ENCODE measurements around the gene IGFBPL1.
A peak's percentile ranks its signal among the peaks of the same experiment; 100 is the strongest.

The IGFBPL1 gene

DNA sequence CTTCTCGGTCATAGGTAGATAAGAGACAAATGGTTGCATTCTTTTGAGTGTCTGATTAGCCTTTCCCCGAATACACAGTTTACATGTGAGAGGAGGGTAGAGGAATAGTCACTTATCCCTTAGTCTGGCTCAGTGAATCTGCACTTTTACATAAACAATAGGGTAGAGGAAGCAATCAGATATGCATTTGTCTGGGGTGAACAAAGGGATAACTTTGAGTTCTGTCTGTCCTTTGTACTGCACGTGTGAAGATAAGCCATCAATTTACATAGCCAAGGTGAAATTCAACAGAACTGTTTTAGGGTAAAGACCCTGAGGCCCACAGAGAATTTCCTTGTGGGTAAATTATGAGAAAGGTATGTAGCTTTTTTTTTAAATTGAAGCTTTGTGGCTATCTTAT, 10.1 kb upstream of the IGFBPL1 start:
- TF ChIP-seq, protein P1, sequence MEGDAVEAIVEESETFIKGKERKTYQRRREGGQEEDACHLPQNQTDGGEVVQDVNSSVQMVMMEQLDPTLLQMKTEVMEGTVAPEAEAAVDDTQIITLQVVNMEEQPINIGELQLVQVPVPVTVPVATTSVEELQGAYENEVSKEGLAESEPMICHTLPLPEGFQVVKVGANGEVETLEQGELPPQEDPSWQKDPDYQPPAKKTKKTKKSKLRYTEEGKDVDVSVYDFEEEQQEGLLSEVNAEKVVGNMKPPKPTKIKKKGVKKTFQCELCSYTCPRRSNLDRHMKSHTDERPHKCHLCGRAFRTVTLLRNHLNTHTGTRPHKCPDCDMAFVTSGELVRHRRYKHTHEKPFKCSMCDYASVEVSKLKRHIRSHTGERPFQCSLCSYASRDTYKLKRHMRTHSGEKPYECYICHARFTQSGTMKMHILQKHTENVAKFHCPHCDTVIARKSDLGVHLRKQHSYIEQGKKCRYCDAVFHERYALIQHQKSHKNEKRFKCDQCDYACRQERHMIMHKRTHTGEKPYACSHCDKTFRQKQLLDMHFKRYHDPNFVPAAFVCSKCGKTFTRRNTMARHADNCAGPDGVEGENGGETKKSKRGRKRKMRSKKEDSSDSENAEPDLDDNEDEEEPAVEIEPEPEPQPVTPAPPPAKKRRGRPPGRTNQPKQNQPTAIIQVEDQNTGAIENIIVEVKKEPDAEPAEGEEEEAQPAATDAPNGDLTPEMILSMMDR (IDR thresholded peaks at IDR 0.05; ENCODE audit: low read depth, low read length) = no peak
- in situ Hi-C loops (cut with HindIII; ENCODE audit: low sequenced_read_pairs) = no loop called here
- no peak overlapping the region for H3K4me3 ChIP-seq (ENCODE audit: low read depth, low read length)
- DNase-seq (ENCODE audit: low read depth, low spot score) = no peak

DNA sequence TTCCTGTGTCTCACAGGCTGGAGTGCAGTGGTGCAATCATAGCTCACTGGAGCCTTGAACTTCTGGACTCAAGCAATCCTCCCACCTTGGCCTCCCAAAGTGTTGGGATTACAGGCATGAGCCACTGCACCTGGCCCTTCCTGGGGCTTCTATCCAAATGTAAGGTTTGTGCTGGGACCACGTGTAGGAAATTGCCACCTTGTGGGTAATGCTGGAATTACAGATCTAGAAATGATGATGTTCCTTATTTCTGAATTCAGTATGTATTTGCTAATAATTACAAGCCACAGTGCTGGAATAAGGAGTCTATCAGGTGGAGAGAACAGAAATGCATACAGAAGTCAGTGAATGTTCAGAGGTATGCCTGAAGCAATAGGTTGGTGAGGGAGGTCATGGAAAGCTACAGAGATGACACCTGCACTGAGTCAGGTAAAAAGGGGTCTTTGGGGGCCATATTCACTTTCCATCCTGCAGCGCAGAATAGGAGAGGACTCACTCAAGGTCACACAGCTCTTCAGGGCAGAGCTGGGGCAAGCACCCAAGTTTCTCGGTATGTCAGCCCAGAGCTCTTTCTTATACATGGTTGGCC, 8.8 kb upstream of the IGFBPL1 start:
- in situ Hi-C loops (cut with HindIII; ENCODE audit: low sequenced_read_pairs) = no loop called here
- TF ChIP-seq, protein P1 (IDR thresholded peaks at IDR 0.05; ENCODE audit: low read depth, low read length) = peak; percentile 64
- no peak overlapping the region for H3K4me3 ChIP-seq (ENCODE audit: low read depth, low read length)
- peak; percentile 44 for DNase-seq (ENCODE audit: low read depth, low spot score)

DNA sequence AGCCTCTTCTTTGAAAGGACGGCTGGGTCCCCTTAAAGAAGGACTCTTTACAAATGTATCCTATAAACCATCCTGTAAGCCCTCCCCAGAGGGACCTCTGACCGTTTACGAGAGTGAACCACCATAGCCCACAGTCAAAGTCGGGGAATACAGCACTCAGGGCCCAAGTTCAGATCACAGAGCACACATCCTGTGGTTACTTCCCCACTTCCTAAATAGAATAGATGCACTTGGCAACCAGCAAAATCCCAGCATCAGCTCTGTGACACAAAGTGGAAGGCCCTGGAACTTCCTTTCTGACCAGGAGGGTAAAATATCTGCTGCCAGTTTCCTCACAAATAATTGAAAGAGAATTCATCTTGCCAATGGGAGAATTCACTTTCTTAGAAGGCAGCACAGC, 6.9 kb upstream of the IGFBPL1 start:
- no peak for DNase-seq (ENCODE audit: low read depth, low spot score)
- in situ Hi-C loops (cut with HindIII; ENCODE audit: low sequenced_read_pairs) = no loop called here
- TF ChIP-seq, protein P1 (IDR thresholded peaks at IDR 0.05; ENCODE audit: low read depth, low read length) = no peak
- no peak overlapping the region for H3K4me3 ChIP-seq (ENCODE audit: low read depth, low read length)

DNA sequence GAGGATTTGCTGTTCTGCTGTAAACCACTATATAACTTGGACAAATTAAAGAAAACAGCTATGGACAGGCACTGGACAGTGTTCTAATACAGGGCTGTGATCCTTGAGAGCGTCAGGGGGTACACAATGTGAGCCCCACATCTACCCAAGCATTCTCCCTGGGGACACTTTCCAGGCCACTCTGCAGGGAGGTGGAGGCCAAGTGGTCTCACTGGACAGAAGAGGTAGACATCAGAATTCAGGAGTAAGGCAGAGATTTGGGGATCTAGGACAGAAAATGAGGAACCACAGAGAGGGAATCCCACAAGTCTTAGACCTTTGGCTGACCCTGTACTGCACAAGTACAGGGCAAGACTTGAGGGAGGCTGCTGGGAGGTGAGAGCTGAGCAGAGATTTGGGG, 3.8 kb upstream of the IGFBPL1 start:
- no peak for DNase-seq (ENCODE audit: low read depth, low spot score)
- TF ChIP-seq, protein P1 (IDR thresholded peaks at IDR 0.05; ENCODE audit: low read depth, low read length) = no peak
- H3K4me3 ChIP-seq (ENCODE audit: low read depth, low read length) = no peak overlapping the region
- in situ Hi-C loops (cut with HindIII; ENCODE audit: low sequenced_read_pairs) = no loop called here

DNA sequence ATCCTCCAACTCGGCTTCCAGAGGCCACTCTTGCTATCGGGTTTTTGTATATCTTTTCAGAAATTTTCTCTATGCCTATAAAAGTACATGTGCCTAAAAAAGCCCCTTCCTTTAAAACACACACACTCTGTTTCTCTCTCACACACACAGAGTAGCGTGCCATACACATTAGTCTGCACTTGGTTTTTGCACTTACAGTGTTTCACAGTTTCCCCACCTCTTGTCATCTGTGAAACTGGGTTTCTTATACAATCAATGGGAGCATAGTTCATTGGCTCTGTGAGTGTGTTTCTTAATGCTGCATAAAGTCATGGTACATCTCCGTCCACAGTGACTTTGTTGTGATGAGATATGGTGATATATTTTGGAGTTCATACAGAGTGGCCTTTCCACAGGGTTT, 664 bp upstream of the IGFBPL1 start:
- no peak overlapping the region for H3K4me3 ChIP-seq (ENCODE audit: low read depth, low read length)
- TF ChIP-seq, protein P1 (IDR thresholded peaks at IDR 0.05; ENCODE audit: low read depth, low read length) = no peak
- no peak for DNase-seq (ENCODE audit: low read depth, low spot score)
- in situ Hi-C loops (cut with HindIII; ENCODE audit: low sequenced_read_pairs) = no loop called here

DNA sequence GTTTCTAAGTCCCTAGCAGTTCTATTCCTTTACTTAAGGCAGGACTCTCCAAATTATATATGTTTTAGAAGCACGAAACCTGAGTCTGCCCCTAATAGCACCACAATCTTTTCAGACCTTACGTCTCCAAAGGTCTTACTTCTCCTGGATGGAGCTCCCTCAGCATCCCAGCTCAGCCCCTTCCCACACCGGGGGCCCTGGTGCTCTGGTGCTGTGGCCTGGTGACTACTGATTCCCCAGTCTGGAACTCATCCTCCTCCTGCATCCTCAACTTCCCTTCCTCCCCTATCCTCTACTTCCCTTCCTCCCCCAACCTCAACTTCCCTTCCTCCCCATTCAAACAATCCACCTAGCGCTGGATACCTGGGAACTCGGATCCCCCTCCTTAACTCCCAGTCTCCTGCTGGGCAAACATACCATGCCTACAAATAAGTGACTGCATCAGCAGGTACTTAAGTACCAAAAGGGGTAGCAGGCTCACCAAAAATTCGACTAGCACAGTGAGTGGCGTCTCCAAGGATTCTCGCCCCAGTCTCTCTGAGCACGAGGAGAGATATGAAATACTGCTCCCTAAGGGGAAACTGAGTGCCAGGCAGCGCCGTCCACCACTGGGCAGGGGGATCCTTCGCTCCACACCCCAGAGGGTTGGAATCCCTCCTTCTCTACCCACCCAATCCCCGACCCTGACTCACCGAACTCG, 831 bp downstream of the IGFBPL1 start:
- TF ChIP-seq, protein P1 (IDR thresholded peaks at IDR 0.05; ENCODE audit: low read depth, low read length) = no peak
- no peak for DNase-seq (ENCODE audit: low read depth, low spot score)
- in situ Hi-C loops (cut with HindIII; ENCODE audit: low sequenced_read_pairs) = no loop called here
- H3K4me3 ChIP-seq (ENCODE audit: low read depth, low read length) = no peak overlapping the region
